ENCODE measurements around the gene ACTL7B.

DNA sequence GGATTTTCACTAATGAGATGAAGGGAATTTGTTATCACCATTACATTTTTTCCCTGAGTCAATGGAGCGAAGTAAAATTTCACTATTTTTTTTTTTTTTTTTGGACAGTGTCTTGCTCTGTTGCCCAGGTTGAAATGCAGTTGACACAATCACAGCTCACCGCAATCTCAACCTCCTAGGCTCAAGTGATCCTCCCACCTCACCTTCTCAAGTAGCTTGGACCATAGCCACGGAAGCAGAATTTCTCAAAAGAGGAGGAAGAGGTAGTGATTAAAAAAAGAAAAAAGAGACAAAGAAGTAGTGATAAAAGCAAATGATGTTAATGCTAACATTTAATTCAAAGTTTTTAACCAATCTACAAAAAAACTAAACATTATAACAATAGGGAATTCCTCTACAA is 48.4 kb upstream of the ACTL7B start:
- TF ChIP-seq, protein P1, sequence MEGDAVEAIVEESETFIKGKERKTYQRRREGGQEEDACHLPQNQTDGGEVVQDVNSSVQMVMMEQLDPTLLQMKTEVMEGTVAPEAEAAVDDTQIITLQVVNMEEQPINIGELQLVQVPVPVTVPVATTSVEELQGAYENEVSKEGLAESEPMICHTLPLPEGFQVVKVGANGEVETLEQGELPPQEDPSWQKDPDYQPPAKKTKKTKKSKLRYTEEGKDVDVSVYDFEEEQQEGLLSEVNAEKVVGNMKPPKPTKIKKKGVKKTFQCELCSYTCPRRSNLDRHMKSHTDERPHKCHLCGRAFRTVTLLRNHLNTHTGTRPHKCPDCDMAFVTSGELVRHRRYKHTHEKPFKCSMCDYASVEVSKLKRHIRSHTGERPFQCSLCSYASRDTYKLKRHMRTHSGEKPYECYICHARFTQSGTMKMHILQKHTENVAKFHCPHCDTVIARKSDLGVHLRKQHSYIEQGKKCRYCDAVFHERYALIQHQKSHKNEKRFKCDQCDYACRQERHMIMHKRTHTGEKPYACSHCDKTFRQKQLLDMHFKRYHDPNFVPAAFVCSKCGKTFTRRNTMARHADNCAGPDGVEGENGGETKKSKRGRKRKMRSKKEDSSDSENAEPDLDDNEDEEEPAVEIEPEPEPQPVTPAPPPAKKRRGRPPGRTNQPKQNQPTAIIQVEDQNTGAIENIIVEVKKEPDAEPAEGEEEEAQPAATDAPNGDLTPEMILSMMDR (IDR thresholded peaks at IDR 0.05; ENCODE audit: low read depth, low read length) = no peak
- TF ChIP-seq EZH2phosphoT487 (IDR thresholded peaks at IDR 0.05; ENCODE audit: low read depth) = no peak

Measured in OCI-LY3 (cell line).